Mucosa of descending colon (tissue), 3 donors: ENCODE data around the gene SIRT2. TPM values are rescaled to one million over a fixed set of nuclear protein-coding genes. Genes with fewer than 3 reads are reported as not detected.
A peak's percentile ranks its signal among the peaks of the same experiment; 100 is the strongest.

Experiments used
- ATAC-seq: fragments of 200-7000 bp; cut with Tn5 transposase; one replicate; pipeline ENCODE4 v1.9.1; 2020; ENCODE audit warnings: mild to moderate bottlenecking, moderate library complexity
- DNase-seq, 3 donors: peaks; one replicate each; pipeline ENCODE4 v3.0.0-alpha.2; 2020
- H3K36me3 ChIP-seq: fragments of 200-600 bp; one replicate; pipeline ENCODE4 v1.8.0; 2021; ENCODE audit warnings: low read depth, mild to moderate bottlenecking
- H3K4me1 ChIP-seq: fragments of 200-600 bp; one replicate; pipeline ENCODE4 v1.8.0; 2021; ENCODE audit warnings: low read depth, mild to moderate bottlenecking
- H3K4me3 ChIP-seq: fragments of 200-600 bp; one replicate; pipeline ENCODE4 v1.8.0; 2021; ENCODE audit warnings: mild to moderate bottlenecking
- H3K9me3 ChIP-seq: fragments of 200-600 bp; one replicate; pipeline ENCODE4 v1.8.0; 2021; ENCODE audit warnings: mild to moderate bottlenecking
- intact Hi-C, 2 donors: fragments of 100-400 bp; cut with DNase I in 1 of 2; cut with micrococcal nuclease in 1 of 2; formaldehyde crosslinking; loops; one replicate each; pipeline versions ENCODE4 v1.11.0 to v1.11.1; 2022; cut with DNase I, micrococcal nuclease
- total RNA-seq, 3 donors: library from RNA; stranded (reverse); fragmentation: NEBNext Ultra II Directional in 2 of 3; extraction: Animal tissue kit (Norgen Biotek cat#: 25700) in 2 of 3; gene quantifications; one replicate each; pipeline versions ENCODE4 v1.2.1 to v1.2.4, GENCODE V29; 2021 to 2023
- TF ChIP-seq, protein P1 (sequence below): fragments of 200-600 bp; IDR thresholded peaks from one replicate; pipeline ENCODE4 v1.8.0; 2022; ENCODE audit warnings: antibody characterized with exemption, mild to moderate bottlenecking
- donor health status: DM: no; HTN: no; CAD: no; lungs with moderate emphysema.
- donor health status: DM: no; HTN: no; CAD: no.
- donor health status: DM: no; HTN: yes; CAD: no.

SIRT2 gene
- total RNA-seq, 3 donors from 2014 or later: 32.3 to 67.2 (median 35.8) TPM

DNA sequence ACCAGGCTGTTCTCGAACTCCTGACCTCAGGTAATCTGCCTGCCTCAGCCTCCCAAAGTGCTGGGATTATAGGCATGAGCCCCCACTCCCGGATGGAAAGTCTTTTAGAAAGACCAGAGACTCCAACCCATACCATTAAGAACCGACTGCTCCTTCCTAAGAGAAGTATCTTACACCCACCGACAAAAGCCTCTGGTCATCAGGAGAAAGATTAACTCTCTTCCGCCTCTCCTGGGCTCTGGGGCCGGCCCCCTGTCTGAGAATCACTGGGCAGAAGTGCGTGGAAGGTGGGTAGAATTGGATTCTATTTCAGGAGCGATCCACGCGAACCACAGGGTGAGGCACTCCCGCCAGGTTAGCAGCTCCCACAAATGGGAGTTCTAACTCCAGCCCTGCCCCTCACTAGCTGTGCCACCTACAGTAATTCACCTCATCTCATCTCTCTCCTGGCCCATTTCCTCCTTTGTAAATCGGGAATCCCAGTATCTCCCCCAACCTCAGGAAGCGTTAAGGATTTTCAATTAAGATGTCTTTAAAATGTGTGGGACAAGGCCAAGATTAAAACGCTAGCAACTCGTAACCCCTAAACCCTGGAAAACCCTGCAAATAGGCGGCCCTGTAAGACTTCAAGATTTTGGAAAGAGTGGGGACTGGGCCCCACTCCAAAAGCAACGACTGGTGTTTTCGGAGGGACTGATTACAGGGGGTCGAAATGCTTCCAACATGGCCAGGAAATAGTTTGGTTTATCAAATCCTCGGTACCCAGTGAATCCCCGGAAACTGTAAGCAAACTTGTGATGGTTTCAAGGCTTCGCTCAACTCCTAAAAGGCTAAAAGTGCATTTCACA is 50.9 kb downstream of the SIRT2 start:
- TF ChIP-seq, protein P1, sequence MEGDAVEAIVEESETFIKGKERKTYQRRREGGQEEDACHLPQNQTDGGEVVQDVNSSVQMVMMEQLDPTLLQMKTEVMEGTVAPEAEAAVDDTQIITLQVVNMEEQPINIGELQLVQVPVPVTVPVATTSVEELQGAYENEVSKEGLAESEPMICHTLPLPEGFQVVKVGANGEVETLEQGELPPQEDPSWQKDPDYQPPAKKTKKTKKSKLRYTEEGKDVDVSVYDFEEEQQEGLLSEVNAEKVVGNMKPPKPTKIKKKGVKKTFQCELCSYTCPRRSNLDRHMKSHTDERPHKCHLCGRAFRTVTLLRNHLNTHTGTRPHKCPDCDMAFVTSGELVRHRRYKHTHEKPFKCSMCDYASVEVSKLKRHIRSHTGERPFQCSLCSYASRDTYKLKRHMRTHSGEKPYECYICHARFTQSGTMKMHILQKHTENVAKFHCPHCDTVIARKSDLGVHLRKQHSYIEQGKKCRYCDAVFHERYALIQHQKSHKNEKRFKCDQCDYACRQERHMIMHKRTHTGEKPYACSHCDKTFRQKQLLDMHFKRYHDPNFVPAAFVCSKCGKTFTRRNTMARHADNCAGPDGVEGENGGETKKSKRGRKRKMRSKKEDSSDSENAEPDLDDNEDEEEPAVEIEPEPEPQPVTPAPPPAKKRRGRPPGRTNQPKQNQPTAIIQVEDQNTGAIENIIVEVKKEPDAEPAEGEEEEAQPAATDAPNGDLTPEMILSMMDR: no peak
- DNase-seq (peak in 2 of 3 donors; percentile 34 to 45), ATAC-seq (no peak)
- peaks cover 27% of the 10 kb centered on the region for H3K4me1 ChIP-seq
- H3K36me3 ChIP-seq: peaks cover 28% of the 10 kb centered on the region
- H3K9me3 ChIP-seq: no peaks in the 10 kb centered on the region
- intact Hi-C loops: no loop called here
- peak overlapping the region; percentile 90 for H3K4me3 ChIP-seq

DNA sequence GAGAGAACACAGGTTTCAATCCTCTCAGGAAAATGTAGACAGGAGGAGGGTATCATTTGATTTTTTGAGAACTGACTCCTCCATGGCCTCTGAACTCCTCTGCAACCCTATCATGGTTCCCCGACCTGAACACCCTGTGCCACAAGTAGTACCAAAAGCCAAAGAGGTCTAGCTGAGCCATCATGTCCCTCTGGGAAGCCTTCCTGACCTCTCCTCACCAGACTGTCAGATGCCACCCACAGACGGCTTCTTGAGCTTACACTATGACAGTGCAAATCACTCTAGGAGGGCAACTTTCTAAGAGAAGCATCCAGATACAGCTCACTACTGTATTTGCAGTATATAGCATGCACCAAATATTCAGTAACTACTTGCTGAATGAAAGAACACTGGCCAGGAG is 53.3 kb downstream of the SIRT2 start:
- TF ChIP-seq, protein P1: no peak
- DNase-seq (no peak), ATAC-seq (no peak)
- Histone ChIP-seq H3K9me3 (no peaks in the 10 kb centered on the region), H3K4me1 (peaks cover 20% of the 10 kb centered on the region), H3K36me3 (peaks cover 45% of the 10 kb centered on the region), H3K4me3 (no peak overlapping the region)
- intact Hi-C loops: no loop called here

DNA sequence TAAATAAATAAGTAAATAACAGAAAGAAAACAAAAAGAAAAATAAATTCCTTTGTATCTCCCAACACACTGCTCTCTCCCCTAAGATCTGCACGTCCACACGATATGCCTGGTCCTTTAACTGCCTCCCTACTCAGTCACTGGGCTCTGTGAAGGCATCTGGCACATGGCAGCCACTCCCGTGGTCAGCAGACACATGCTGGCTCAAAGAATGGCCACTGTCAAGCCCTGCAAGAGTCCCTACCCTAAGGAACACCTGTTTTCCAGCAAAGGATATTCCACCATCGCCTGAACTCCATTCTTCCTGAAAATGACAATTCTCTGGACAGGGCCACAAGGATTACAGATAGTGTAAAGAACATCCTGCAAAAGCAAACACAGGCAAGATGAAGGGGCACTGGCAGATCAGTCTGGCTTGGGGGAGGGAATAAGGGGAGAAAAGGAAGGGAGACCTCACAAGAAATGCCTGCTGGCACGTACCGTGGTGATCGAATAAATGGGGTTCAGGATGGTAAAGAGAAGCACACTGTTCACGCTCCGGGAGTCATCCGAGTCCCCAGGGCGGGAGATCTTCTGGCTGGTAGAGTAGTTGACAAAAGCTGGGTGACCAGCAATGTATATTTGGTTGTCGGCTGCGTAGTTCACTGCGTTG is 53.9 kb downstream of the SIRT2 start:
- no peak for ATAC-seq
- H3K4me3 ChIP-seq: no peak overlapping the region
- intact Hi-C loops: no loop called here
- no peaks in the 10 kb centered on the region for H3K9me3 ChIP-seq
- H3K4me1 ChIP-seq: peaks cover 20% of the 10 kb centered on the region
- TF ChIP-seq, protein P1: no peak
- peaks cover 45% of the 10 kb centered on the region for H3K36me3 ChIP-seq
- DNase-seq: peak in 2 of 3 donors; percentile 14 to 23

DNA sequence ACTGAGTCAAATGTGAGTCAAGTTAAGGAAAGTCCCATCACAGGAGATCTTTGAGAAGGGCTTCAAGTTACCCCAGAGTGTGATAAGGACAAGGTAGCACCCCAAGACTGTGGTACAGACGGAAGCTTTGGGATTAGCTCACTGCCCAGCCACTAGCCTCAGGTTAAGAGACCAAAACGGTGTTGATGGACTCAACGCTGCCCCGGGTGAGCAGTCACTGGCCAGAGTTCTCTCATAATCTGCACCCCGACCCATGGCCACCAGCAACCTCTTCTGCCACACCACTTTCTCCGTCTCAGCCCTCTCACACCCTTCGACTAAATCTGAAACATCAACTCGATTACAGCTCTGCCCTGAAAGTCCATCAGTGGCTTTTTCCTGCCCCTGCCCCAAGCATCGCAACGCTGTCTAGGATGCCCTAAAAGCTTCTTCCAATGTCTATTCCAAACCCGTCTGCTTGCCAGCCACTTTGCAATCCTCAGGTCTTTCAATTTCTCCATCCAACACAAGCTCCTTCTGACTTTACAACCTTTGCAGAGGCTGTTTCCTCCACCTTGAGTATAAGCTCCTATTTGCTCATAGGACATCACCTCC is 55.2 kb downstream of the SIRT2 start:
- H3K36me3 ChIP-seq: peaks cover 56% of the 10 kb centered on the region
- TF ChIP-seq, protein P1: no peak
- H3K4me3 ChIP-seq: no peak overlapping the region
- peak in 1 of 3 donors; percentile 9 for DNase-seq
- no peaks in the 10 kb centered on the region for H3K9me3 ChIP-seq
- intact Hi-C loops: no loop called here
- ATAC-seq: no peak
- H3K4me1 ChIP-seq: peaks cover 20% of the 10 kb centered on the region

DNA sequence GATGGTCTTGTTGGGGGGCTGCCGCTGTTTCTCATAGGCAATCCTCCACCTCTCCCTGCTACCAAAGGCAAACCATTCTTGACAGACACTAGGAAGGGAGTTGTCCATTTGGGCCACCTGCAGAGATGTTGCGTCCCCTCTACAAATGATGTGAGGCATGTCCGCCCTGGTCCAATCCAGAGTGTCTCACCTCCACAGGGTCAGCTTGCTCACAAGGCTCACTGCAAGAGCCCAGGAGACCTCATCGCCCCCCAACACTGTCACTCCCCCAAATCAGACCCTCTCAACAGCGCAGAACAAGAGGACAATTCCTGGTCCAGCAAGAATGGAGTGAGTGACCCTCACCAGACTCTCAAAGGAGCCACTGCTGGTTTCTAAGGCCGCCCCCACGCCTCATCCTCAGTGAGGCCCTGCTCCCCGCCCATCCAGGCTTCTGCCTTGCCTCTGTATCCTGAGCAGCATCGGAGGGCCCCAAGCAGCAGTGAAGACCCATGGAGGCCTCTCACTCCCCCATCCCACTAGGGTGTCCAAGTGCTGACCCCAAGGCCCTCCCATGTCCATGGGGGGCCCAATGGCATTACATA is 56.2 kb downstream of the SIRT2 start:
- H3K9me3 ChIP-seq: no peaks in the 10 kb centered on the region
- TF ChIP-seq, protein P1: no peak
- H3K4me3 ChIP-seq: no peak overlapping the region
- intact Hi-C loops: no loop called here
- peak in 1 of 3 donors; percentile 14 for DNase-seq
- peaks cover 16% of the 10 kb centered on the region for H3K4me1 ChIP-seq
- H3K36me3 ChIP-seq: peaks cover 58% of the 10 kb centered on the region
- ATAC-seq: no peak
